ENCODE data around the gene MAML3. TPM values are rescaled to one million over a fixed set of nuclear protein-coding genes. Genes with fewer than 3 reads are reported as not detected.
A peak's percentile ranks its signal among the peaks of the same experiment; 100 is the strongest.

The MAML3 gene
- total and polyA plus RNA-seq, 2 of the 13 experiments (the other 11 are each of a cell fraction or from before 2014, with no cell fraction given) = 0.05 to 0.13 TPM

DNA sequence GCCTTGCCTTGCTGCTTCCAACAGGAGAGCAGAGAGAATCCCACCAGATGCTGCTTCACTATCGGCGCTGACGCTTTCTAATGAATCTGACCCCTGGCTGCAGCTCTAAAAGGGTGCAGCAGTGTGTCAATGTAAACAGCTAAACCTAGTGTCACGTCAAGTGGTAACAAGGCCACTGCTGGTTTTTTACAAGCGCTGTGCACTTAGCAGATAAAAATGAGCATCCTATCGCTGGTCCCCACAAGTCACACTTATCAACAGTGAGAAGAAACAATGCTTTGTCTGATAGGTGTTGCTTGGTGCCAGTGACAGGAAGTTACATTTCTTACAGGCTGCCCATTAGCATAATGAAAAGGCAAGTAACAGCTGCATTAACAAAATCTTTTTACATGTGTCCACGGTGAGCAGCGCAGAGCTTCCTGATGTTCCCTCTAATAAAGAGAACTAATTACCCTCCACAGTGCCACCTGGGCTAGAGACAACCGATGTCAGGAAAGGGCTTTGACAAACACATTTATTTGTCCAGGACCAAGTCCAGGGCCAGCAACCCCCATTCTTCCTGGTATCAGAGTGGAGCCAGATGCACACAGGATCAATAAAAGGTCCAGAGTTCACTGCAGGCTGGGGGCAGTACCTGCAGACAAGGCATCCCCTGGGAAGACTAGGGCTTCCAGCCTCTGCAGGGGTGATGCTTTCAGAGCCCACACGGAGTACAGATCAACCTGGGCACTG, 312.4 kb downstream of the MAML3 start (continued):
- no peak for TF ChIP-seq HDAC6 (IDR thresholded peaks at IDR 0.05; ENCODE audit: low read depth, low read length)
- TF ChIP-seq ZNF556 (CRISPR knock-in tag; IDR thresholded peaks at IDR 0.05; ENCODE audit: borderline replicate concordance) = no peak; the same call in 1 of the 2 replicates
- TF ChIP-seq, protein P1, sequence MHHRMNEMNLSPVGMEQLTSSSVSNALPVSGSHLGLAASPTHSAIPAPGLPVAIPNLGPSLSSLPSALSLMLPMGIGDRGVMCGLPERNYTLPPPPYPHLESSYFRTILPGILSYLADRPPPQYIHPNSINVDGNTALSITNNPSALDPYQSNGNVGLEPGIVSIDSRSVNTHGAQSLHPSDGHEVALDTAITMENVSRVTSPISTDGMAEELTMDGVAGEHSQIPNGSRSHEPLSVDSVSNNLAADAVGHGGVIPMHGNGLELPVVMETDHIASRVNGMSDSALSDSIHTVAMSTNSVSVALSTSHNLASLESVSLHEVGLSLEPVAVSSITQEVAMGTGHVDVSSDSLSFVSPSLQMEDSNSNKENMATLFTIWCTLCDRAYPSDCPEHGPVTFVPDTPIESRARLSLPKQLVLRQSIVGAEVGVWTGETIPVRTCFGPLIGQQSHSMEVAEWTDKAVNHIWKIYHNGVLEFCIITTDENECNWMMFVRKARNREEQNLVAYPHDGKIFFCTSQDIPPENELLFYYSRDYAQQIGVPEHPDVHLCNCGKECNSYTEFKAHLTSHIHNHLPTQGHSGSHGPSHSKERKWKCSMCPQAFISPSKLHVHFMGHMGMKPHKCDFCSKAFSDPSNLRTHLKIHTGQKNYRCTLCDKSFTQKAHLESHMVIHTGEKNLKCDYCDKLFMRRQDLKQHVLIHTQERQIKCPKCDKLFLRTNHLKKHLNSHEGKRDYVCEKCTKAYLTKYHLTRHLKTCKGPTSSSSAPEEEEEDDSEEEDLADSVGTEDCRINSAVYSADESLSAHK (CRISPR knock-in tag; IDR thresholded peaks at IDR 0.05; ENCODE audit: borderline replicate concordance) = no peak
- TF ChIP-seq ZSCAN29 (CRISPR knock-in tag; conservative IDR thresholded peaks at IDR 0.05) = peak; percentile 85
- TF ChIP-seq, protein P2, sequence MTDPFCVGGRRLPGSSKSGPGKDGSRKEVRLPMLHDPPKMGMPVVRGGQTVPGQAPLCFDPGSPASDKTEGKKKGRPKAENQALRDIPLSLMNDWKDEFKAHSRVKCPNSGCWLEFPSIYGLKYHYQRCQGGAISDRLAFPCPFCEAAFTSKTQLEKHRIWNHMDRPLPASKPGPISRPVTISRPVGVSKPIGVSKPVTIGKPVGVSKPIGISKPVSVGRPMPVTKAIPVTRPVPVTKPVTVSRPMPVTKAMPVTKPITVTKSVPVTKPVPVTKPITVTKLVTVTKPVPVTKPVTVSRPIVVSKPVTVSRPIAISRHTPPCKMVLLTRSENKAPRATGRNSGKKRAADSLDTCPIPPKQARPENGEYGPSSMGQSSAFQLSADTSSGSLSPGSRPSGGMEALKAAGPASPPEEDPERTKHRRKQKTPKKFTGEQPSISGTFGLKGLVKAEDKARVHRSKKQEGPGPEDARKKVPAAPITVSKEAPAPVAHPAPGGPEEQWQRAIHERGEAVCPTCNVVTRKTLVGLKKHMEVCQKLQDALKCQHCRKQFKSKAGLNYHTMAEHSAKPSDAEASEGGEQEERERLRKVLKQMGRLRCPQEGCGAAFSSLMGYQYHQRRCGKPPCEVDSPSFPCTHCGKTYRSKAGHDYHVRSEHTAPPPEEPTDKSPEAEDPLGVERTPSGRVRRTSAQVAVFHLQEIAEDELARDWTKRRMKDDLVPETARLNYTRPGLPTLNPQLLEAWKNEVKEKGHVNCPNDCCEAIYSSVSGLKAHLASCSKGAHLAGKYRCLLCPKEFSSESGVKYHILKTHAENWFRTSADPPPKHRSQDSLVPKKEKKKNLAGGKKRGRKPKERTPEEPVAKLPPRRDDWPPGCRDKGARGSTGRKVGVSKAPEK (CRISPR knock-in tag; IDR thresholded peaks at IDR 0.05; ENCODE audit: borderline replicate concordance) = 0 out of 2 replicates have a peak, but pooled peaks have one; percentile 65
- peak; percentile 84 for TF ChIP-seq SKI (IDR thresholded peaks at IDR 0.05; ENCODE audit: partially characterized antibody)
- TF ChIP-seq SNAI1 (CRISPR knock-in tag; IDR thresholded peaks at IDR 0.05; ENCODE audit: borderline replicate concordance) = no peak
- TF ChIP-seq ZMYM4 (CRISPR knock-in tag; IDR thresholded peaks at IDR 0.05) = peak; percentile 96
- TF ChIP-seq ZC3H4 (CRISPR knock-in tag; IDR thresholded peaks at IDR 0.05; ENCODE audit: borderline replicate concordance) = no peak
- TF ChIP-seq NFATC3 (CRISPR knock-in tag; IDR thresholded peaks at IDR 0.05) = no peak
- TF ChIP-seq ZNF17 (CRISPR knock-in tag; IDR thresholded peaks at IDR 0.05) = no peak
- TF ChIP-seq, protein P3, sequence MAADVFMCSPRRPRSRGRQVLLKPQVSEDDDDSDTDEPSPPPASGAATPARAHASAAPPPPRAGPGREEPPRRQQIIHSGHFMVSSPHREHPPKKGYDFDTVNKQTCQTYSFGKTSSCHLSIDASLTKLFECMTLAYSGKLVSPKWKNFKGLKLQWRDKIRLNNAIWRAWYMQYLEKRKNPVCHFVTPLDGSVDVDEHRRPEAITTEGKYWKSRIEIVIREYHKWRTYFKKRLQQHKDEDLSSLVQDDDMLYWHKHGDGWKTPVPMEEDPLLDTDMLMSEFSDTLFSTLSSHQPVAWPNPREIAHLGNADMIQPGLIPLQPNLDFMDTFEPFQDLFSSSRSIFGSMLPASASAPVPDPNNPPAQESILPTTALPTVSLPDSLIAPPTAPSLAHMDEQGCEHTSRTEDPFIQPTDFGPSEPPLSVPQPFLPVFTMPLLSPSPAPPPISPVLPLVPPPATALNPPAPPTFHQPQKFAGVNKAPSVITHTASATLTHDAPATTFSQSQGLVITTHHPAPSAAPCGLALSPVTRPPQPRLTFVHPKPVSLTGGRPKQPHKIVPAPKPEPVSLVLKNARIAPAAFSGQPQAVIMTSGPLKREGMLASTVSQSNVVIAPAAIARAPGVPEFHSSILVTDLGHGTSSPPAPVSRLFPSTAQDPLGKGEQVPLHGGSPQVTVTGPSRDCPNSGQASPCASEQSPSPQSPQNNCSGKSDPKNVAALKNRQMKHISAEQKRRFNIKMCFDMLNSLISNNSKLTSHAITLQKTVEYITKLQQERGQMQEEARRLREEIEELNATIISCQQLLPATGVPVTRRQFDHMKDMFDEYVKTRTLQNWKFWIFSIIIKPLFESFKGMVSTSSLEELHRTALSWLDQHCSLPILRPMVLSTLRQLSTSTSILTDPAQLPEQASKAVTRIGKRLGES (CRISPR knock-in tag; IDR thresholded peaks at IDR 0.05; ENCODE audit: borderline replicate concordance) = no peak
- TF ChIP-seq ZNF577 (CRISPR knock-in tag; IDR thresholded peaks at IDR 0.05; ENCODE audit: borderline replicate concordance, low read depth) = no peak
- peak; percentile 70 for TF ChIP-seq SP5 (CRISPR knock-in tag; IDR thresholded peaks at IDR 0.05; ENCODE audit: borderline replicate concordance, low read depth)
- peak; percentile 73 for TF ChIP-seq JUN (CRISPR knock-in tag; IDR thresholded peaks at IDR 0.05)
- TF ChIP-seq PHF20 (CRISPR knock-in tag; IDR thresholded peaks at IDR 0.05) = no peak; the same call in 1 of the 2 replicates
- no peak for TF ChIP-seq XBP1 (CRISPR knock-in tag; IDR thresholded peaks at IDR 0.05)
- no peak; the same call in 1 of the 2 replicates for TF ChIP-seq ZNF570 (CRISPR knock-in tag; IDR thresholded peaks at IDR 0.05; ENCODE audit: borderline replicate concordance)
- TF ChIP-seq TAF1 (CRISPR knock-in tag; IDR thresholded peaks at IDR 0.05) = no peak
- TF ChIP-seq ZNF224 (CRISPR knock-in tag; IDR thresholded peaks at IDR 0.05) = no peak
- TF ChIP-seq SOX5 (CRISPR knock-in tag; IDR thresholded peaks at IDR 0.05; ENCODE audit: borderline replicate concordance) = peak; percentile 94
- peak; percentile 81; the same call in 1 of the 2 replicates for TF ChIP-seq EHMT2 (IDR thresholded peaks at IDR 0.05; ENCODE audit: borderline replicate concordance, low read depth, low read length)
- TF ChIP-seq FOXO1 (CRISPR knock-in tag; IDR thresholded peaks at IDR 0.05) = peak; percentile 96

Measured in HepG2 (cell line).